A549 (cell line): ENCODE measurements around the gene ZBED4. TPM values are rescaled to one million over a fixed set of nuclear protein-coding genes. Genes with fewer than 3 reads are reported as not detected.
A peak's percentile ranks its signal among the peaks of the same experiment; 100 is the strongest.

Experiments used
- ATAC-seq, 2 experiments: fragments of 200-7000 bp in 1 of 2; fragments of >200 bp in 1 of 2; cut with Nextera tagmentation in 1 of 2; cut with Tn5 transposase in 1 of 2; 3 replicates each; pipeline versions ENCODE4 v1.8.0 to v1.9.1; 2018 to 2020; ENCODE audit warnings: mild to moderate bottlenecking in 1 of 2, moderate library complexity in 1 of 2
- CTCF ChIA-PET: fragments of 300-600 bp; sonication (Branson Sonifier 250); formaldehyde crosslinking; extraction: SDS; loops from one replicate; lab custom pipeline; 2021; ENCODE audit warnings: antibody characterized with exemption, inconsistent platforms; lab: Yijun Ruan, JAX
- POLR2A ChIA-PET: fragments of 350-600 bp; formaldehyde crosslinking; extraction: SDS; loops from one replicate; lab custom pipeline; 2021; ENCODE audit warnings: antibody characterized with exemption, inconsistent platforms; lab: Yijun Ruan, JAX
- DNase-seq, 2 experiments: peaks; one replicate each; pipeline versions ENCODE4 v3.0.0 to v3.0.0-alpha.2; 2011 to 2016; ENCODE audit warnings: low read depth in 1 of 2, low spot score in 1 of 2
- FAIRE-seq: peaks from 2 replicates; lab custom pipeline; 2011; peaks lifted over from hg19 to GRCh38; lab: Jason Lieb, UNC
- H3K27ac ChIP-seq, 2 experiments: fragments of >200 bp; sonication (Bioruptor Twin); formaldehyde crosslinking; 3 replicates each; pipeline ENCODE4 v1.5.1; 2016 to 2017
- H3K4me1 ChIP-seq: fragments of >200 bp; sonication (Bioruptor Twin); formaldehyde crosslinking; 3 replicates; pipeline ENCODE4 v1.6.1; 2016
- H3K4me2 ChIP-seq: fragments of >200 bp; sonication (Bioruptor Twin); formaldehyde crosslinking; 3 replicates; pipeline ENCODE4 v1.6.1; 2016
- H3K4me3 ChIP-seq: fragments of >200 bp; sonication (Bioruptor Twin); formaldehyde crosslinking; 3 replicates; pipeline ENCODE4 v1.5.1; 2016
- H3K9me3 ChIP-seq: fragments of >200 bp; sonication (Bioruptor Twin); formaldehyde crosslinking; 3 replicates; pipeline ENCODE4 v1.6.1; 2016
- BHLHE40 ChIP-seq: IDR thresholded peaks from 2 replicates; pipeline ENCODE4 v1.6.1; 2012; ENCODE audit warnings: low read depth, low read length, inconsistent platforms
- CHD4 ChIP-seq: fragments of 200-600 bp; sonication (generic); IDR thresholded peaks from 2 replicates; pipeline ENCODE4 v1.6.1; 2016; ENCODE audit warnings: antibody characterized with exemption, mild to moderate bottlenecking, borderline replicate concordance
- EHF ChIP-seq: fragments of 250-450 bp; sonication (Bioruptor Pico); IDR thresholded peaks from 2 replicates; pipeline ENCODE4 v1.5.0; 2020; ENCODE audit warnings: mild to moderate bottlenecking
- FOSB ChIP-seq: fragments of 250-450 bp; sonication (Bioruptor Pico); IDR thresholded peaks from 2 replicates; pipeline ENCODE4 v1.5.0; 2020; ENCODE audit warnings: mild to moderate bottlenecking, moderate library complexity
- FOSL2 ChIP-seq, 2 experiments: fragments of 450-650 bp in 1 of 2; fragments of >200 bp in 1 of 2; sonication (Bioruptor Twin) in 1 of 2; formaldehyde crosslinking; IDR thresholded peaks; 2 replicates each; pipeline versions ENCODE4 v1.5.0 to v1.6.1; 2016 to 2020; ENCODE audit warnings: mild to moderate bottlenecking in 1 of 2, moderate library complexity in 1 of 2
- GATA3 ChIP-seq: IDR thresholded peaks from 2 replicates; pipeline ENCODE4 v1.6.1; 2012; ENCODE audit warnings: borderline replicate concordance
- HOXB13 ChIP-seq: fragments of 250-450 bp; sonication (Bioruptor Pico); IDR thresholded peaks from 2 replicates; pipeline ENCODE4 v1.5.0; 2020; ENCODE audit warnings: low read depth, mild to moderate bottlenecking, moderate library complexity
- HOXB5 ChIP-seq: fragments of 250-450 bp; sonication (Bioruptor Pico); IDR thresholded peaks from 2 replicates; pipeline ENCODE4 v1.5.0; 2020; ENCODE audit warnings: mild to moderate bottlenecking, moderate library complexity
- JUNB ChIP-seq: fragments of >200 bp; sonication (Bioruptor Twin); formaldehyde crosslinking; IDR thresholded peaks from 2 replicates; pipeline ENCODE4 v1.6.1; 2016
- KDM1A ChIP-seq: fragments of 200-600 bp; sonication (generic); IDR thresholded peaks from 2 replicates; pipeline ENCODE4 v1.6.1; 2016; ENCODE audit warnings: low read depth, mild to moderate bottlenecking
- KDM5A ChIP-seq: fragments of 200-600 bp; sonication (generic); IDR thresholded peaks from 2 replicates; pipeline ENCODE4 v1.6.1; 2016; ENCODE audit warnings: antibody characterized with exemption, mild to moderate bottlenecking
- MAZ ChIP-seq: fragments of 150-350 bp; IDR thresholded peaks from 2 replicates; pipeline ENCODE4 v1.6.1; 2014; ENCODE audit warnings: antibody characterized with exemption, low read depth, low read length, borderline replicate concordance
- MYC ChIP-seq: IDR thresholded peaks from 2 replicates; pipeline ENCODE4 v1.6.1; 2012; ENCODE audit warnings: mild to moderate bottlenecking, inconsistent platforms, low read length, improper control_type of control experiment, borderline replicate concordance
- PHF8 ChIP-seq: fragments of 200-600 bp; sonication (generic); IDR thresholded peaks from 2 replicates; pipeline ENCODE4 v1.6.1; 2016; ENCODE audit warnings: low read depth, mild to moderate bottlenecking, antibody characterized with exemption, moderate library complexity, borderline replicate concordance
- POLR2A ChIP-seq: IDR thresholded peaks from 2 replicates; pipeline ENCODE4 v1.6.1; 2012; ENCODE audit warnings: mild to moderate bottlenecking, low read length
- POLR2AphosphoS2 ChIP-seq: conservative IDR thresholded peaks from 2 replicates; pipeline ENCODE4 v1.6.1; 2012; ENCODE audit warnings: low read length, improper control_type of control experiment, inconsistent platforms
- RAD21 ChIP-seq, 2 experiments: fragments of >200 bp in 1 of 2; sonication (Bioruptor Twin) in 1 of 2; formaldehyde crosslinking in 1 of 2; IDR thresholded peaks in 1 of 2; conservative IDR thresholded peaks in 1 of 2; 2 replicates in 1 of 2; 3 replicates in 1 of 2; pipeline ENCODE4 v1.6.1; 2012 to 2018; ENCODE audit warnings: inconsistent platforms in 1 of 2
- SMC3 ChIP-seq: fragments of >200 bp; sonication (Bioruptor Twin); formaldehyde crosslinking; IDR thresholded peaks from 3 replicates; pipeline ENCODE4 v1.6.1; 2018; ENCODE audit warnings: inconsistent platforms
- SREBF2 ChIP-seq: fragments of 450-650 bp; IDR thresholded peaks from 2 replicates; pipeline ENCODE4 v1.6.1; 2014; ENCODE audit warnings: mild to moderate bottlenecking, moderate library complexity
- TP53 ChIP-seq: fragments of 250-450 bp; sonication (Bioruptor Pico); IDR thresholded peaks from 2 replicates; pipeline ENCODE4 v1.5.0; 2021; ENCODE audit warnings: mild to moderate bottlenecking, moderate library complexity
- ZNF302 ChIP-seq: fragments of 250-450 bp; sonication (Bioruptor Pico); IDR thresholded peaks from 2 replicates; pipeline ENCODE4 v1.9.0; 2021; ENCODE audit warnings: inconsistent platforms, mild to moderate bottlenecking, moderate library complexity
- ZSCAN20 ChIP-seq: fragments of 250-450 bp; sonication (Bioruptor Pico); IDR thresholded peaks from 2 replicates; pipeline ENCODE4 v1.8.0; 2022; ENCODE audit warnings: mild to moderate bottlenecking, moderate library complexity
- WGBS: methylation state at CpG from one replicate; pipeline ENCODE4 v1.1.6; 2017; ENCODE audit errors: missing lambda C conversion rate; 5-methylcytosine and 5-hydroxymethylcytosine counted together
- polyA plus RNA-seq, 4 experiments: library from polyadenylated mRNA; depleted of rRNA in 3 of 4; stranded (reverse); fragments of >200 nt; fragmentation: RNase III in 1 of 4; extraction: RNeasy Plus Mini Kit Qiagen cat#74134 plus additional on column Dnase treatment in 1 of 4; gene quantifications; 2 replicates in 3 of 4; 3 replicates in 1 of 4; pipeline ENCODE4 v1.2.3, GENCODE V29; 2011 to 2017
- TF ChIP-seq, protein P1 (sequence below): fragments of 250-450 bp; sonication (Bioruptor Pico); IDR thresholded peaks from 2 replicates; pipeline ENCODE4 v1.5.0; 2021; ENCODE audit warnings: mild to moderate bottlenecking, moderate library complexity, borderline replicate concordance
- TF ChIP-seq, protein P2 (sequence below): fragments of 200-600 bp; sonication (generic); IDR thresholded peaks from 2 replicates; pipeline ENCODE4 v1.6.1; 2016; ENCODE audit warnings: antibody characterized with exemption, mild to moderate bottlenecking, moderate library complexity
- TF ChIP-seq, protein P3 (sequence below): IDR thresholded peaks from 2 replicates; pipeline ENCODE4 v1.6.1; 2012; ENCODE audit warnings: low read depth, borderline replicate concordance
- TF ChIP-seq, protein P4 (sequence below): fragments of >200 bp; sonication (Bioruptor Twin); formaldehyde crosslinking; IDR thresholded peaks from 3 replicates; pipeline ENCODE4 v1.6.1; 2016

ZBED4 gene
- polyA plus RNA-seq, 2 of the 4 experiments (the other 2 are of a cell fraction) = 8.6 to 9.5 TPM

DNA sequence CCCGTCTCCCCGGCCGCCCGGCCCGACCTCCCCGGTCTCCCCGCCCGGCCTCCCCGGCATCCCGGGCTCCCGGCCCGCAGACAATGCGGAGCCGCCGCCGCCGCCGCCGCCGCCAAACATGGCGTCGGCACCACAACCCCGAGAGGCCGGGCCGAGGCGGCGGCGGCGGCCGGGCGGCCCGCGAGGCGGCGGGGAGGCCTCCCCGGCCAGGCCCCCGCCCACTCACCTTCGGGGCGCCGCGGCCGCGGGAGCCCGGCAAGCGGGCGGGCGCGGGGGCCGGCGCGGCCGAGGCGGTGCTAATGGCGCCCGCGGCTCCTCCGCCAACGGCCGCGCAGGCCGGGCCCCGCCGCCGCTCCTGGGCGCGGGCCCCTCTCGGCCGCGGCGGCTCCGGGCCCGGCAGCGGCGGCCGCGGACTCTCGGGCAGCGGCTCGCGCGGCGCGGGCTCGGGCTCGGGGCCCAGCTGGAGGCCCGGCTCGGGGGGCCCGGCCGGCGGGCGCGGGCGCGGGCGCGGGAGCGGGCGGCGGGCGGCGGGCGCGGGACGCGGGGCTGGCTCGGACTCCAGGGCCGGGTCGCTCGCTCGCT, 26.3 kb upstream of the ZBED4 start:
- TF ChIP-seq TP53 (CRISPR knock-in tag) = no peak
- TF ChIP-seq POLR2AphosphoS2 = no peak
- TF ChIP-seq BHLHE40 = no peak
- no peak for TF ChIP-seq HOXB13
- no peak for TF ChIP-seq KDM1A
- TF ChIP-seq EHF (CRISPR knock-in tag) = no peak
- no peak for TF ChIP-seq FOSL2 (IDR thresholded peaks at IDR 0.05)
- no peak for TF ChIP-seq FOSL2 (CRISPR knock-in tag; IDR thresholded peaks at IDR 0.05)
- TF ChIP-seq CHD4 = no peak
- TF ChIP-seq, protein P1, sequence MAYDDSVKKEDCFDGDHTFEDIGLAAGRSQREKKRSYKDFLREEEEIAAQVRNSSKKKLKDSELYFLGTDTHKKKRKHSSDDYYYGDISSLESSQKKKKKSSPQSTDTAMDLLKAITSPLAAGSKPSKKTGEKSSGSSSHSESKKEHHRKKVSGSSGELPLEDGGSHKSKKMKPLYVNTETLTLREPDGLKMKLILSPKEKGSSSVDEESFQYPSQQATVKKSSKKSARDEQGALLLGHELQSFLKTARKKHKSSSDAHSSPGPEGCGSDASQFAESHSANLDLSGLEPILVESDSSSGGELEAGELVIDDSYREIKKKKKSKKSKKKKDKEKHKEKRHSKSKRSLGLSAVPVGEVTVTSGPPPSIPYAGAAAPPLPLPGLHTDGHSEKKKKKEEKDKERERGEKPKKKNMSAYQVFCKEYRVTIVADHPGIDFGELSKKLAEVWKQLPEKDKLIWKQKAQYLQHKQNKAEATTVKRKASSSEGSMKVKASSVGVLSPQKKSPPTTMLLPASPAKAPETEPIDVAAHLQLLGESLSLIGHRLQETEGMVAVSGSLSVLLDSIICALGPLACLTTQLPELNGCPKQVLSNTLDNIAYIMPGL = no peak
- no peak for TF ChIP-seq MYC
- no peak for TF ChIP-seq SMC3
- no peak for TF ChIP-seq RAD21 (conservative IDR thresholded peaks at IDR 0.05 in 1 of 2, IDR thresholded peaks at IDR 0.05 in 1 of 2)
- FAIRE-seq = no peak
- peak overlapping the region; percentile 91 to 100 for H3K27ac ChIP-seq
- H3K4me1 ChIP-seq = peaks cover 18% of the 10 kb centered on the region
- no peaks in the 10 kb centered on the region for H3K9me3 ChIP-seq
- peak overlapping the region; percentile 82 for H3K4me3 ChIP-seq
- POLR2A ChIA-PET = no interaction called here
- no CpG with 5 or more reads among the region's 110 CpGs for WGBS
- CTCF ChIA-PET = no interaction called here
- ATAC-seq = peak in 1 of 2 experiments; percentile 54; a peak in 3 of 6 replicates
- peak overlapping the region; percentile 98 for H3K4me2 ChIP-seq
- no peak for DNase-seq

DNA sequence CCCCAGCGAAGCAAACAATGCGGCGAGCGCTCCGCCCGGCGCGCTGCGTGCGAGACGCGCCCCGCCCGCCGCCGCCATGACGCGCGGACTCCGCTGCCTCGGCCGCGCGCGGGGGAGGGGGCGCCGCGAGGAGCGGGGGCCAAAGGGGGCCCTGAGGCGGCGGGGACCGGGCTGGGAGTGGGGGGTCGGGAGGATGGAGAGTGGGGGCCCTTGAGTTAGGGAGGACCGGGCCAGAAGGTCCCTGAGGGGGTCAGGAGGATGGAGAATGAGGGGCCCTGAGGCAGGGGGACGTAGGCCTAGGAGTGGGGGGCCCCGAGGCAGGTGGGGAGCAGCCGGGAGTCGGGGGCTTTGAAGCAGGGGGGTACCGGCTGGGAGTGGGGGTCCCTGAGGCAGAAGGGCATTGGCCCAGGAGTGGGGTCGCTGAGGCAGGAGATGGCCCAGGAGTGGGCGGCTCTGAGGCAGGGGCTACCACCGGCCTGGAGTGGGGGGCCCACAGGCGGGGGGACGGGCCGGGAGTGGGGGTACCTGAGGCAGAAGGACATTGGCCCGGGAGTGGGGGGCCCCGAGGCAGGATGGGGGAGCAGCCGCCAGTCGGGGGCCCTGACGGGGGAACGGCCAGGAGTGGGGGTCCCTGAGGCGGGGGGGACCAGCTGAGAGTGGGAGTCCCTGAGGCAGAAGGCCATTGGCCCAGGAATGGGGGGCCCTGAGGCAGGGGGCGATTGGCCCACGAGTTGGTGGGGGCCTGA, 25.6 kb upstream of the ZBED4 start, which contains the start of gene BRD1:
Gene BRD1, minus strand, starts transcription at position 21 of the 746 bp plus-strand sequence. CDS start 3,556 bp downstream, outside the sequence.
- H3K27ac ChIP-seq = peak within 1 kb of the TSS; percentile 91 to 100
- no peak for FAIRE-seq
- CTCF ChIA-PET = interaction anchor here (0.6 kb wide), 1 partner anchor 19 kb away, joined by 4 read pairs; no protein-coding TSS in a partner anchor
- peak; percentile 54 for TF ChIP-seq POLR2A
- peak; percentile 25; the same call in 1 of the 2 replicates for TF ChIP-seq PHF8
- TF ChIP-seq SREBF2 = no peak
- TF ChIP-seq, all 56 proteins: peak for 2
- POLR2A ChIA-PET = no interaction called here
- Histone ChIP-seq H3K9me3 (no peaks in the 10 kb centered on the region), H3K4me1 (peaks cover 18% of the 10 kb centered on the region), H3K4me3 (peak within 1 kb of the TSS; percentile 82), H3K4me2 (peak within 1 kb of the TSS; percentile 98)
- peak; percentile 68 to 80 for ATAC-seq
- WGBS = no CpG with 5 or more reads among the region's 54 CpGs
- peak in 1 of 2 experiments; percentile 51 for DNase-seq

DNA sequence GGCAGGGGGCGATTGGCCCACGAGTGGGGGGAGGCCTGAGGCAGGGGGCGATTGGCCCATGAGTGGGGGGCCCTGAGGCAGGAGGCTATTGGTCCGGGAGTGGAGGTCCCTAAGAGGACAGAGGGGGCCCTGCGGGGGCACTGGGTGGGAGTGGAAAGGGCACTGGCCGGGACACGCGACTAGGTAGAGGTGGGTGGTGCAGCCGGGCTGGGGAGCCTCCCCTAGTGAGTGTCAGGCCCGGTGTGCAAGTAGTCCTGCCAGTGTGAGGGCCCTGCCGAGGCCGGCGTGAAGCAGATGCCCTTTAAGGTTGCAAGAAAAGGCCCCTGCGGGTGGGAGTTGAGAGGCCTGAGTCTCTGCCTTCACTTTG, 25.1 kb upstream of the ZBED4 start:
- DNase-seq (no peak), FAIRE-seq (no peak), ATAC-seq (no peak)
- POLR2A ChIA-PET = no interaction called here
- 91% methylated on average over 7 of the region's 14 CpGs for WGBS
- peaks cover 18% of the 10 kb centered on the region for H3K4me1 ChIP-seq
- CTCF ChIA-PET = interaction anchor here (0.6 kb wide), 1 partner anchor 18 kb away, joined by 4 read pairs; no protein-coding TSS in a partner anchor
- no peaks in the 10 kb centered on the region for H3K9me3 ChIP-seq
- H3K4me2 ChIP-seq = no peak overlapping the region
- no peak overlapping the region for H3K4me3 ChIP-seq
- no peak for TF ChIP-seq KDM5A
- TF ChIP-seq MAZ = no peak
- TF ChIP-seq ZNF302 (CRISPR knock-in tag) = no peak
- TF ChIP-seq, protein P2, sequence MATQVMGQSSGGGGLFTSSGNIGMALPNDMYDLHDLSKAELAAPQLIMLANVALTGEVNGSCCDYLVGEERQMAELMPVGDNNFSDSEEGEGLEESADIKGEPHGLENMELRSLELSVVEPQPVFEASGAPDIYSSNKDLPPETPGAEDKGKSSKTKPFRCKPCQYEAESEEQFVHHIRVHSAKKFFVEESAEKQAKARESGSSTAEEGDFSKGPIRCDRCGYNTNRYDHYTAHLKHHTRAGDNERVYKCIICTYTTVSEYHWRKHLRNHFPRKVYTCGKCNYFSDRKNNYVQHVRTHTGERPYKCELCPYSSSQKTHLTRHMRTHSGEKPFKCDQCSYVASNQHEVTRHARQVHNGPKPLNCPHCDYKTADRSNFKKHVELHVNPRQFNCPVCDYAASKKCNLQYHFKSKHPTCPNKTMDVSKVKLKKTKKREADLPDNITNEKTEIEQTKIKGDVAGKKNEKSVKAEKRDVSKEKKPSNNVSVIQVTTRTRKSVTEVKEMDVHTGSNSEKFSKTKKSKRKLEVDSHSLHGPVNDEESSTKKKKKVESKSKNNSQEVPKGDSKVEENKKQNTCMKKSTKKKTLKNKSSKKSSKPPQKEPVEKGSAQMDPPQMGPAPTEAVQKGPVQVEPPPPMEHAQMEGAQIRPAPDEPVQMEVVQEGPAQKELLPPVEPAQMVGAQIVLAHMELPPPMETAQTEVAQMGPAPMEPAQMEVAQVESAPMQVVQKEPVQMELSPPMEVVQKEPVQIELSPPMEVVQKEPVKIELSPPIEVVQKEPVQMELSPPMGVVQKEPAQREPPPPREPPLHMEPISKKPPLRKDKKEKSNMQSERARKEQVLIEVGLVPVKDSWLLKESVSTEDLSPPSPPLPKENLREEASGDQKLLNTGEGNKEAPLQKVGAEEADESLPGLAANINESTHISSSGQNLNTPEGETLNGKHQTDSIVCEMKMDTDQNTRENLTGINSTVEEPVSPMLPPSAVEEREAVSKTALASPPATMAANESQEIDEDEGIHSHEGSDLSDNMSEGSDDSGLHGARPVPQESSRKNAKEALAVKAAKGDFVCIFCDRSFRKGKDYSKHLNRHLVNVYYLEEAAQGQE = no peak
- no peak for TF ChIP-seq JUNB
- no peak for TF ChIP-seq HOXB5
- no peak for TF ChIP-seq FOSB (CRISPR knock-in tag)
- TF ChIP-seq, protein P3, sequence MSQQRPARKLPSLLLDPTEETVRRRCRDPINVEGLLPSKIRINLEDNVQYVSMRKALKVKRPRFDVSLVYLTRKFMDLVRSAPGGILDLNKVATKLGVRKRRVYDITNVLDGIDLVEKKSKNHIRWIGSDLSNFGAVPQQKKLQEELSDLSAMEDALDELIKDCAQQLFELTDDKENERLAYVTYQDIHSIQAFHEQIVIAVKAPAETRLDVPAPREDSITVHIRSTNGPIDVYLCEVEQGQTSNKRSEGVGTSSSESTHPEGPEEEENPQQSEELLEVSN = no peak
- TF ChIP-seq KDM1A = no peak
- TF ChIP-seq ZSCAN20 (CRISPR knock-in tag) = no peak
- TF ChIP-seq, protein P4, sequence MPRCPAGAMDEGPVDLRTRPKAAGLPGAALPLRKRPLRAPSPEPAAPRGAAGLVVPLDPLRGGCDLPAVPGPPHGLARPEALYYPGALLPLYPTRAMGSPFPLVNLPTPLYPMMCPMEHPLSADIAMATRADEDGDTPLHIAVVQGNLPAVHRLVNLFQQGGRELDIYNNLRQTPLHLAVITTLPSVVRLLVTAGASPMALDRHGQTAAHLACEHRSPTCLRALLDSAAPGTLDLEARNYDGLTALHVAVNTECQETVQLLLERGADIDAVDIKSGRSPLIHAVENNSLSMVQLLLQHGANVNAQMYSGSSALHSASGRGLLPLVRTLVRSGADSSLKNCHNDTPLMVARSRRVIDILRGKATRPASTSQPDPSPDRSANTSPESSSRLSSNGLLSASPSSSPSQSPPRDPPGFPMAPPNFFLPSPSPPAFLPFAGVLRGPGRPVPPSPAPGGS = no peak
- TF ChIP-seq GATA3 = no peak
- peak overlapping the region in 1 of 2 experiments; percentile 100; a peak in 3 of 6 replicates for H3K27ac ChIP-seq
